Panc1 (cell line): ENCODE measurements around the gene DDI1. TPM values are rescaled to one million over a fixed set of nuclear protein-coding genes. Genes with fewer than 3 reads are reported as not detected.
"Not testable (repeated sequence)": the region's sequence is repeated elsewhere in the genome, so short reads cannot be mapped to it uniquely, and the experiment has no call there.

Experiments
- ATAC-seq: fragments of 200-7000 bp; cut with Tn5 transposase; 2 replicates; pipeline ENCODE4 v1.9.1; 2020; ENCODE audit warnings: mild to moderate bottlenecking, moderate library complexity
- BruUV-seq: library from RNA; stranded (reverse); fragments of 400-500 nt; replicated peaks from 2 replicates; lab custom pipeline; 2021; lab: Mats Ljungman, UMichigan
- CTCF ChIA-PET: fragments of 300-600 bp; sonication (Branson Sonifier 250); formaldehyde crosslinking; loops from one replicate; lab custom pipeline; 2022; ENCODE audit warnings: antibody characterized with exemption; lab: Charles Lee
- POLR2A ChIA-PET: fragments of 300-600 bp; sonication (Branson Sonifier 250); formaldehyde crosslinking; loops from one replicate; lab custom pipeline; 2022; ENCODE audit warnings: antibody characterized with exemption; lab: Charles Lee
- DNase-seq: peaks from one replicate; pipeline ENCODE4 v3.0.0-alpha.2; 2010; ENCODE audit warnings: low read depth, low spot score
- H3K27ac ChIP-seq: 2 replicates; pipeline ENCODE4 v1.5.1; 2011; ENCODE audit warnings: mild to moderate bottlenecking, low read length, inconsistent platforms
- H3K27me3 ChIP-seq: fragments of 200-500 bp; sonication (Bioruptor generic); 2 replicates; pipeline ENCODE4 v1.6.0; 2014; ENCODE audit warnings: low read length, inconsistent platforms; ENCODE audit not compliant: control insufficient read depth, insufficient read depth
- H3K36me3 ChIP-seq: fragments of 200-500 bp; sonication (Bioruptor generic); 2 replicates; pipeline ENCODE4 v1.5.1; 2014; ENCODE audit warnings: inconsistent platforms, mild to moderate bottlenecking, low read length, moderate library complexity; ENCODE audit not compliant: control insufficient read depth, insufficient read depth
- H3K4me1 ChIP-seq: 2 replicates; pipeline ENCODE4 v1.5.1; 2011; ENCODE audit warnings: inconsistent platforms, mild to moderate bottlenecking, low read length, moderate library complexity; ENCODE audit not compliant: control insufficient read depth, insufficient read depth
- H3K4me3 ChIP-seq, 2 experiments: 2 replicates each; pipeline ENCODE4 v1.5.1; 2011 to 2012; ENCODE audit warnings: low read depth in 2 of 2, low read length in 2 of 2, mild to moderate bottlenecking in 2 of 2, inconsistent platforms in 1 of 2, moderate library complexity in 1 of 2
- H3K9me3 ChIP-seq: fragments of 200-500 bp; sonication (Bioruptor generic); 2 replicates; pipeline ENCODE4 v1.5.1; 2014; ENCODE audit warnings: low read depth, mild to moderate bottlenecking, inconsistent platforms, low read length, moderate library complexity; ENCODE audit not compliant: control insufficient read depth, insufficient read depth
- POLR2AphosphoS5 ChIP-seq: IDR thresholded peaks from 2 replicates; pipeline ENCODE4 v1.6.1; 2012; ENCODE audit warnings: mild to moderate bottlenecking, low read depth, low read length, moderate library complexity
- SIN3A ChIP-seq: IDR thresholded peaks from 2 replicates; pipeline ENCODE4 v1.6.1; 2012; ENCODE audit warnings: low read depth, mild to moderate bottlenecking, low read length, moderate library complexity, borderline replicate concordance; ENCODE audit not compliant: insufficient read depth
- TCF7L2 ChIP-seq: IDR thresholded peaks from 2 replicates; pipeline ENCODE4 v1.6.1; 2011; ENCODE audit warnings: mild to moderate bottlenecking, low read depth, low read length, inconsistent platforms
- in situ Hi-C: cut with HindIII; loops from 2 replicates; pipeline ENCODE4 v1.10.0; 2016; ENCODE audit warnings: low sequenced_read_pairs, low pct_unique_long_range_greater_than_20kb
- intact Hi-C: fragments of 100-400 bp; cut with micrococcal nuclease; formaldehyde crosslinking; loops from one replicate; pipeline ENCODE4 v1.10.0; 2022; ENCODE audit not compliant: unreplicated experiment
- total RNA-seq: library from RNA; stranded (reverse); gene quantifications from one replicate; pipeline ENCODE4 v1.2.1, GENCODE V29; 2021; ENCODE audit not compliant: unreplicated experiment
- TF ChIP-seq, protein P1 (sequence below), 2 experiments: IDR thresholded peaks; 2 replicates each; pipeline ENCODE4 v1.6.1; 2011 to 2012; ENCODE audit warnings: low read depth in 2 of 2, control low read depth in 1 of 2, low read length in 1 of 2, mild to moderate bottlenecking in 1 of 2, moderate library complexity in 1 of 2; ENCODE audit not compliant: insufficient read depth in 1 of 2
- TF ChIP-seq, protein P2 (sequence below): fragments of 450-650 bp; IDR thresholded peaks from 2 replicates; pipeline ENCODE4 v1.5.1; 2017; ENCODE audit warnings: mild to moderate bottlenecking

DDI1 gene
- total RNA-seq, 1 experiment from 2014 or later: not detected

DNA sequence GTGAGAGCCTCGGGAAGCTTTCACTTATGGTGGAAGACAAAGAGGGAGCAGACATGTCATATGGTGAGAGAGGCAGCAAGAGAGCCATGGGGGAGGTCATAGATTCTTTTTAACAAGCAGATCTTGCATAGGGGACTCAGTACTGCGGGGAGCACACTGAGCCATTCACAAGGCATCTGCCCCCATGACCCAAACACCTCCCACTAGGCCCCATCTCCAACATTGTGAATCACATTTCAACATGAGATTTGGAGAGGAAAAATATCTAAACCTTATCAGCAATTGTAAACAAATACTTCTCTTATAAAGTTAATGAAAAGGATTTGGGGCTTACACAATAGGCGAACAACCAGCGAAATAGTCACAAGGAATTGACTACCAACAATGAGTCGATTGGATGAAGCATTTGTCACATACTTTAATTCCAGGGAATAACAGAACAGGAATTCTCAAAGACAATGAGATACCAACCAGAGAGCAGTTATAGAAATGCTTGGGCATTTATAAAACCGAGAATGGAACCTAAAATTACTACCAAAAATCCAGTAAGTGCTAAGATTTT is 7.3 kb downstream of the DDI1 start:
- BruUV-seq: no TSS peak
- Histone ChIP-seq H3K9me3 (no peaks in the 10 kb centered on the region; the same call in 1 of the 2 replicates), H3K36me3 (no peaks in the 10 kb centered on the region), H3K27ac (no peak overlapping the region), H3K27me3 (no peaks in the 10 kb centered on the region), H3K4me1 (no peaks in the 10 kb centered on the region), H3K4me3 (no peak overlapping the region)
- ChIA-PET POLR2A (no interaction called here), CTCF (no interaction called here)
- no peak for ATAC-seq
- TF ChIP-seq TCF7L2: no peak
- TF ChIP-seq, protein P1, sequence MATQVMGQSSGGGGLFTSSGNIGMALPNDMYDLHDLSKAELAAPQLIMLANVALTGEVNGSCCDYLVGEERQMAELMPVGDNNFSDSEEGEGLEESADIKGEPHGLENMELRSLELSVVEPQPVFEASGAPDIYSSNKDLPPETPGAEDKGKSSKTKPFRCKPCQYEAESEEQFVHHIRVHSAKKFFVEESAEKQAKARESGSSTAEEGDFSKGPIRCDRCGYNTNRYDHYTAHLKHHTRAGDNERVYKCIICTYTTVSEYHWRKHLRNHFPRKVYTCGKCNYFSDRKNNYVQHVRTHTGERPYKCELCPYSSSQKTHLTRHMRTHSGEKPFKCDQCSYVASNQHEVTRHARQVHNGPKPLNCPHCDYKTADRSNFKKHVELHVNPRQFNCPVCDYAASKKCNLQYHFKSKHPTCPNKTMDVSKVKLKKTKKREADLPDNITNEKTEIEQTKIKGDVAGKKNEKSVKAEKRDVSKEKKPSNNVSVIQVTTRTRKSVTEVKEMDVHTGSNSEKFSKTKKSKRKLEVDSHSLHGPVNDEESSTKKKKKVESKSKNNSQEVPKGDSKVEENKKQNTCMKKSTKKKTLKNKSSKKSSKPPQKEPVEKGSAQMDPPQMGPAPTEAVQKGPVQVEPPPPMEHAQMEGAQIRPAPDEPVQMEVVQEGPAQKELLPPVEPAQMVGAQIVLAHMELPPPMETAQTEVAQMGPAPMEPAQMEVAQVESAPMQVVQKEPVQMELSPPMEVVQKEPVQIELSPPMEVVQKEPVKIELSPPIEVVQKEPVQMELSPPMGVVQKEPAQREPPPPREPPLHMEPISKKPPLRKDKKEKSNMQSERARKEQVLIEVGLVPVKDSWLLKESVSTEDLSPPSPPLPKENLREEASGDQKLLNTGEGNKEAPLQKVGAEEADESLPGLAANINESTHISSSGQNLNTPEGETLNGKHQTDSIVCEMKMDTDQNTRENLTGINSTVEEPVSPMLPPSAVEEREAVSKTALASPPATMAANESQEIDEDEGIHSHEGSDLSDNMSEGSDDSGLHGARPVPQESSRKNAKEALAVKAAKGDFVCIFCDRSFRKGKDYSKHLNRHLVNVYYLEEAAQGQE (IDR thresholded peaks at IDR 0.05; ENCODE audit: insufficient read depth in 1 of 2, low read depth in 2 of 2, low read length in 1 of 2): no peak
- TF ChIP-seq, protein P2, sequence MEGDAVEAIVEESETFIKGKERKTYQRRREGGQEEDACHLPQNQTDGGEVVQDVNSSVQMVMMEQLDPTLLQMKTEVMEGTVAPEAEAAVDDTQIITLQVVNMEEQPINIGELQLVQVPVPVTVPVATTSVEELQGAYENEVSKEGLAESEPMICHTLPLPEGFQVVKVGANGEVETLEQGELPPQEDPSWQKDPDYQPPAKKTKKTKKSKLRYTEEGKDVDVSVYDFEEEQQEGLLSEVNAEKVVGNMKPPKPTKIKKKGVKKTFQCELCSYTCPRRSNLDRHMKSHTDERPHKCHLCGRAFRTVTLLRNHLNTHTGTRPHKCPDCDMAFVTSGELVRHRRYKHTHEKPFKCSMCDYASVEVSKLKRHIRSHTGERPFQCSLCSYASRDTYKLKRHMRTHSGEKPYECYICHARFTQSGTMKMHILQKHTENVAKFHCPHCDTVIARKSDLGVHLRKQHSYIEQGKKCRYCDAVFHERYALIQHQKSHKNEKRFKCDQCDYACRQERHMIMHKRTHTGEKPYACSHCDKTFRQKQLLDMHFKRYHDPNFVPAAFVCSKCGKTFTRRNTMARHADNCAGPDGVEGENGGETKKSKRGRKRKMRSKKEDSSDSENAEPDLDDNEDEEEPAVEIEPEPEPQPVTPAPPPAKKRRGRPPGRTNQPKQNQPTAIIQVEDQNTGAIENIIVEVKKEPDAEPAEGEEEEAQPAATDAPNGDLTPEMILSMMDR: no peak
- no peak for TF ChIP-seq POLR2AphosphoS5
- TF ChIP-seq SIN3A: no peak
- intact Hi-C loops (no loop called here), in situ Hi-C loops (no loop called here)
- no peak for DNase-seq

DNA sequence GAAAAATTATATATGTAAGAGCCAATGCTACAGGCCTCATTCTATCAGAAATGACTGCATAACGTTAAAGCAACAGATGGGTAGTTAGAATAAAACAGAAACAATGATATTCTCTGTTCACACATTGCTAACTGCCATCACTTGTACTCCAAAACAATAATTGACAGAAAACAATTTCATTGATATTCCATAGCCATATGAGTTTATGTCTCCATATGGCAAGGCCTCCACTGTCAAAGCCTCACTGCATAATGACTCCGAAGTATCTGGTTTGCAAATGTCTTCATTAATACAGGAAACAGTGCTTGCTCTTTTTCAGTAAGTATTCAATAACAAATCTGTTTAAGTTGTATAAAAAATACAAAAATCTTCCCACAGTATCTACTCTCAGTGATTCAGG is 9.9 kb downstream of the DDI1 start:
- H3K4me1 ChIP-seq: no peaks in the 10 kb centered on the region
- no peak overlapping the region for H3K4me3 ChIP-seq
- BruUV-seq: no TSS peak
- no peaks in the 10 kb centered on the region for H3K27me3 ChIP-seq
- H3K27ac ChIP-seq: no peak overlapping the region
- intact Hi-C loops: no loop called here
- DNase-seq (no peak), ATAC-seq (no peak)
- POLR2A ChIA-PET: no interaction called here
- H3K9me3 ChIP-seq: no peaks in the 10 kb centered on the region
- no peak for TF ChIP-seq TCF7L2
- TF ChIP-seq, protein P2: no peak
- CTCF ChIA-PET: no interaction called here
- no peaks in the 10 kb centered on the region for H3K36me3 ChIP-seq
- in situ Hi-C loops: no loop called here

DNA sequence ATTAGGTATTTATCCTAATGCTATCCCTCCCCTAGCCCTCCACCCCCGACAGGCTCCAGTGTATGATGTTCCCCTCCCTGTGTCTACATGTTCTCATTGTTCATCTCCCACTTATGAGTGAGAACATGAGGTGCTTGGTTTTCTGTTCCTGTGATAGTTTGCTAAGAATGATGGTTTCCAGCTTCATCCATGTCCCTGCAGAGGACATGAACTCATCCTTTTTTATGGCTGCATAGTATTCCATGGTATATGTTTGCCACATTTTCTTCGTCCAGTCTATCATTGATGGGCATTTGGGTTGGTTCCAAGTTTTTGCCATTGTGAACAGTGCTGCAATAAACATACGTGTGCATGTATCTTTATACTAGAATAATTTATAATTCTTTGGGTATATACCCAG is 10.4 kb downstream of the DDI1 start:
- intact Hi-C loops: not testable (repeated sequence)

More for the DNA sequence above, 10.4 kb downstream of the DDI1 start:
- ATAC-seq, H3K27me3 ChIP-seq, POLR2A ChIA-PET, in situ Hi-C loops, H3K9me3 ChIP-seq, DNase-seq, H3K36me3 ChIP-seq, H3K4me1 ChIP-seq, CTCF ChIA-PET, H3K27ac ChIP-seq, BruUV-seq, H3K4me3 ChIP-seq: not testable (repeated sequence)
